Esophagus squamous epithelium (tissue), 4 donors: ENCODE measurements around the gene MTRF1L.
A peak's percentile ranks its signal among the peaks of the same experiment; 100 is the strongest.

ENCODE experiments used
- POLR2A ChIP-seq, 4 donors: fragments of 450-650 bp; IDR thresholded peaks; one replicate each; pipeline ENCODE4 v1.6.1; 2017; ENCODE audit warnings: antibody characterized with exemption in 4 of 4, mild to moderate bottlenecking in 4 of 4, moderate library complexity in 3 of 4
- TF ChIP-seq, protein P1 (sequence below), 6 experiments: fragments of 450-650 bp in 4 of 6; fragments of 200-600 bp in 2 of 6; sonication (generic) in 2 of 6; IDR thresholded peaks; one replicate each; pipeline ENCODE4 v1.5.1; 2016 to 2019; ENCODE audit warnings: antibody characterized with exemption in 6 of 6, mild to moderate bottlenecking in 4 of 6, moderate library complexity in 4 of 6

DNA sequence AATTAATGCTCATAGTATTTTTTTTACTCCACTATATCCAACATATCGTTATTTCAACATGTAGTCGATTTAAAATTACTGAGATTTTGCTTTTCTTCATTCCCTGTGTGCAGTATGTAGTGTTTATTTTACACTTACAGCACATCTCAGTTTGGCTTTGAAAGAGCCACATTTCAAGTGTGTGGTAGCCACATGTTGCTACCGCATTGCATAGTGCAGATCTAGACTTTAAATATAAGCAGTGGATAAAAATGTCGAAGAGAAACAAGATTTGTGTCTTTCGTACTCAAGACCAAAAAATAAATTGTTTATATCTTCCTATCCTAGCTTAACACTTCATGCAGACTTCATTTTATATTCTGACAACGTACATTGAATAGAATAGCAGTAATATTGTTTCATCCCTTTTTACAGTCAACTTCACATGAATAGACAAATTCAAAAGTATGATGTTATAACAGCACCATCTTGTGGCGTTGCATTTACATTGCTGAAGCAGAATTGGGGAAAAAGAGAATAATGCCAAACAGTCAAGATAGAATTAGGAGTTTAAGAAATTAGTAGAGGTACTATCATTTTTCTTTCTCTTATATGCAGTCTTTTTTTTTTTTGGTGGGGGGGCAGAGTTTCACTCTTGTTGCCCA lies 49.5 kb downstream of the MTRF1L start:
- TF ChIP-seq, protein P1, sequence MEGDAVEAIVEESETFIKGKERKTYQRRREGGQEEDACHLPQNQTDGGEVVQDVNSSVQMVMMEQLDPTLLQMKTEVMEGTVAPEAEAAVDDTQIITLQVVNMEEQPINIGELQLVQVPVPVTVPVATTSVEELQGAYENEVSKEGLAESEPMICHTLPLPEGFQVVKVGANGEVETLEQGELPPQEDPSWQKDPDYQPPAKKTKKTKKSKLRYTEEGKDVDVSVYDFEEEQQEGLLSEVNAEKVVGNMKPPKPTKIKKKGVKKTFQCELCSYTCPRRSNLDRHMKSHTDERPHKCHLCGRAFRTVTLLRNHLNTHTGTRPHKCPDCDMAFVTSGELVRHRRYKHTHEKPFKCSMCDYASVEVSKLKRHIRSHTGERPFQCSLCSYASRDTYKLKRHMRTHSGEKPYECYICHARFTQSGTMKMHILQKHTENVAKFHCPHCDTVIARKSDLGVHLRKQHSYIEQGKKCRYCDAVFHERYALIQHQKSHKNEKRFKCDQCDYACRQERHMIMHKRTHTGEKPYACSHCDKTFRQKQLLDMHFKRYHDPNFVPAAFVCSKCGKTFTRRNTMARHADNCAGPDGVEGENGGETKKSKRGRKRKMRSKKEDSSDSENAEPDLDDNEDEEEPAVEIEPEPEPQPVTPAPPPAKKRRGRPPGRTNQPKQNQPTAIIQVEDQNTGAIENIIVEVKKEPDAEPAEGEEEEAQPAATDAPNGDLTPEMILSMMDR (IDR thresholded peaks at IDR 0.05) = peak in 4 of 6 experiments; percentile 20 to 51 (median 32)
- TF ChIP-seq POLR2A (IDR thresholded peaks at IDR 0.05) = no peak
